HG02588 (cell line): ENCODE results near the gene RHBDD3.

ENCODE experiments used
- ATAC-seq: cut with Tn5 transposase; IDR thresholded peaks from one replicate; pipeline ENCODE4 v1.9.1; 2021; ENCODE audit warnings: mild to moderate bottlenecking, moderate library complexity; ENCODE audit not compliant: unreplicated experiment

The RHBDD3 gene

GRCh38 chr22:29306175-29306834 lies 38.5 kb upstream of the RHBDD3 start, which contains the start of gene GAS2L1:
TSS of gene GAS2L1 (plus strand) at chr22:29306650. CDS start at chr22:29308106, 1,456 bp downstream.
- ATAC-seq = no peak

GRCh38 chr22:29305836-29306174 lies 38.0 kb upstream of the RHBDD3 start:
- no peak for ATAC-seq

- ATAC-seq = no peak
Measured at GRCh38 chr22:29302681-29303465, 35.1 kb upstream of the RHBDD3 start.

- no peak for ATAC-seq
Measured at GRCh38 chr22:29302402-29302680, 34.6 kb upstream of the RHBDD3 start.

- ATAC-seq = no peak
Measured at GRCh38 chr22:29301716-29302401, 34.1 kb upstream of the RHBDD3 start.

- ATAC-seq = no peak
Measured at GRCh38 chr22:29300807-29301601, 33.2 kb upstream of the RHBDD3 start.

- no peak for ATAC-seq
Measured at GRCh38 chr22:29300467-29300806, 32.7 kb upstream of the RHBDD3 start.

GRCh38 chr22:29299136-29299900 lies 31.5 kb upstream of the RHBDD3 start:
- ATAC-seq = no peak

GRCh38 chr22:29298641-29299040 lies 30.9 kb upstream of the RHBDD3 start:
- no peak for ATAC-seq

- ATAC-seq = no peak
Measured at GRCh38 chr22:29292379-29292778, 24.6 kb upstream of the RHBDD3 start.

GRCh38 chr22:29291215-29291614 lies 23.4 kb upstream of the RHBDD3 start:
- ATAC-seq = no peak

GRCh38 chr22:29290061-29290460 lies 22.3 kb upstream of the RHBDD3 start:
- no peak for ATAC-seq

- ATAC-seq = no peak
Measured at GRCh38 chr22:29288837-29289236, 21.1 kb upstream of the RHBDD3 start.

GRCh38 chr22:29284196-29284595 lies 16.4 kb upstream of the RHBDD3 start:
- no peak for ATAC-seq

- ATAC-seq = no peak
Measured at GRCh38 chr22:29277927-29278326, 10.1 kb upstream of the RHBDD3 start.

- ATAC-seq = no peak
Measured at GRCh38 chr22:29275819-29276565, 8.2 kb upstream of the RHBDD3 start.

- no peak for ATAC-seq
Measured at GRCh38 chr22:29275167-29275566, 7.4 kb upstream of the RHBDD3 start.

- no peak for ATAC-seq
Measured at GRCh38 chr22:29272624-29273023, 4.8 kb upstream of the RHBDD3 start.

- no peak for ATAC-seq
Measured at GRCh38 chr22:29270475-29271271, 2.9 kb upstream of the RHBDD3 start.
